ENCODE measurements around the gene SIGLEC15.

The SIGLEC15 gene

DNA sequence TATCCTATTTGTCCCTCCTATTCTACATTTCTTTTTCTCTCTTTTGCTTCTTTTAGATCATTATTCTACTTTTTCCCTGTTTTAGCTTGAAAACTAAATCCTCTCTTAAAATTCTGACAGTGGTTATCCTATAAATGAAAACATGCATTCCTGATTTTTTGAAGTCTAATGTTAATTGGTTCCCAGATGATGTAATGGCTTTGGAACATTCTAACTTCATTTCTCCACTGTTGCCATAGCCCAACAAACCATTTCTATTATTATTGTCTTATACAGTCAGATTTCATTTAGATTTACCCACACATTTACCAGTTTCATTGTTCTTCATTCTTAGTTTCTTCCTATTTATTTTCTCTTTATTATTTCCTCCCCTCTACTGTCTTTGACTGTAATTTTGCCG, 36.5 kb downstream of the SIGLEC15 start (continued):
- TF ChIP-seq, protein P1, sequence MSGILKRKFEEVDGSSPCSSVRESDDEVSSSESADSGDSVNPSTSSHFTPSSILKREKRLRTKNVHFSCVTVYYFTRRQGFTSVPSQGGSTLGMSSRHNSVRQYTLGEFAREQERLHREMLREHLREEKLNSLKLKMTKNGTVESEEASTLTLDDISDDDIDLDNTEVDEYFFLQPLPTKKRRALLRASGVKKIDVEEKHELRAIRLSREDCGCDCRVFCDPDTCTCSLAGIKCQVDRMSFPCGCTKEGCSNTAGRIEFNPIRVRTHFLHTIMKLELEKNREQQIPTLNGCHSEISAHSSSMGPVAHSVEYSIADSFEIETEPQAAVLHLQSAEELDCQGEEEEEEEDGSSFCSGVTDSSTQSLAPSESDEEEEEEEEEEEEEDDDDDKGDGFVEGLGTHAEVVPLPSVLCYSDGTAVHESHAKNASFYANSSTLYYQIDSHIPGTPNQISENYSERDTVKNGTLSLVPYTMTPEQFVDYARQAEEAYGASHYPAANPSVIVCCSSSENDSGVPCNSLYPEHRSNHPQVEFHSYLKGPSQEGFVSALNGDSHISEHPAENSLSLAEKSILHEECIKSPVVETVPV (CRISPR knock-in tag; IDR thresholded peaks at IDR 0.05): no peak
- TF ChIP-seq, protein P2, sequence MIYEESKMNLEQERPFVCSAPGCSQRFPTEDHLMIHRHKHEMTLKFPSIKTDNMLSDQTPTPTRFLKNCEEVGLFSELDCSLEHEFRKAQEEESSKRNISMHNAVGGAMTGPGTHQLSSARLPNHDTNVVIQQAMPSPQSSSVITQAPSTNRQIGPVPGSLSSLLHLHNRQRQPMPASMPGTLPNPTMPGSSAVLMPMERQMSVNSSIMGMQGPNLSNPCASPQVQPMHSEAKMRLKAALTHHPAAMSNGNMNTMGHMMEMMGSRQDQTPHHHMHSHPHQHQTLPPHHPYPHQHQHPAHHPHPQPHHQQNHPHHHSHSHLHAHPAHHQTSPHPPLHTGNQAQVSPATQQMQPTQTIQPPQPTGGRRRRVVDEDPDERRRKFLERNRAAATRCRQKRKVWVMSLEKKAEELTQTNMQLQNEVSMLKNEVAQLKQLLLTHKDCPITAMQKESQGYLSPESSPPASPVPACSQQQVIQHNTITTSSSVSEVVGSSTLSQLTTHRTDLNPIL (CRISPR knock-in tag; IDR thresholded peaks at IDR 0.05; ENCODE audit: low read depth): no peak

DNA sequence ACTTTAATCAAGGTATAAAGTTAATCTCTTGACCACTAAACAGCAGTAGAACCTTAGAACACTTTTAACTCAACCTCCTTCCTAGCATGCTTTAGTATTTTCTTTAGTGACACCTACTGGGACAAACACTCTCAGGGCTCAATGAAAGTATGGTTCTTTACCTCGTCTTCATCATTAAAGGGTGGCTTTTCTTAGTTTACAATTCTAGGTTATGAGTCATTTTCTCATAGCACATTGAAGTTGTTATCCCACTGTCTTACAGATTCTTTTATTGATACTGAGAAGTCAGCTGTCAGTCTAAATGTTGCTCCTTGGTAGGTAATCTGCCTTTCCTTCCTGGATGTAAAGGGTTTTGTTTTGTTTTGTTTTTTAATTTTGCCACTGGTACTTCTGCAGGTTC, 38.0 kb downstream of the SIGLEC15 start:
- TF ChIP-seq BACH2 (CRISPR knock-in tag; IDR thresholded peaks at IDR 0.05; ENCODE audit: borderline replicate concordance) (no peak), RARB (CRISPR knock-in tag; IDR thresholded peaks at IDR 0.05) (no peak), ZC3H10 (CRISPR knock-in tag; IDR thresholded peaks at IDR 0.05) (no peak), ZNF8 (CRISPR knock-in tag; IDR thresholded peaks at IDR 0.05) (no peak), ZNF565 (CRISPR knock-in tag; conservative IDR thresholded peaks at IDR 0.05; ENCODE audit: low read depth) (no peak), ESRRG (CRISPR knock-in tag; IDR thresholded peaks at IDR 0.05) (no peak), ISL1 (CRISPR knock-in tag; IDR thresholded peaks at IDR 0.05) (no peak), SNAI2 (CRISPR knock-in tag; IDR thresholded peaks at IDR 0.05) (no peak), ZNF70 (CRISPR knock-in tag; IDR thresholded peaks at IDR 0.05) (no peak), TCF4 (CRISPR knock-in tag; IDR thresholded peaks at IDR 0.05; ENCODE audit: borderline replicate concordance) (no peak), ARNTL (CRISPR knock-in tag; IDR thresholded peaks at IDR 0.05; ENCODE audit: borderline replicate concordance, low read depth) (no peak), CSDC2 (CRISPR knock-in tag; IDR thresholded peaks at IDR 0.05) (no peak)
- TF ChIP-seq, protein P3, sequence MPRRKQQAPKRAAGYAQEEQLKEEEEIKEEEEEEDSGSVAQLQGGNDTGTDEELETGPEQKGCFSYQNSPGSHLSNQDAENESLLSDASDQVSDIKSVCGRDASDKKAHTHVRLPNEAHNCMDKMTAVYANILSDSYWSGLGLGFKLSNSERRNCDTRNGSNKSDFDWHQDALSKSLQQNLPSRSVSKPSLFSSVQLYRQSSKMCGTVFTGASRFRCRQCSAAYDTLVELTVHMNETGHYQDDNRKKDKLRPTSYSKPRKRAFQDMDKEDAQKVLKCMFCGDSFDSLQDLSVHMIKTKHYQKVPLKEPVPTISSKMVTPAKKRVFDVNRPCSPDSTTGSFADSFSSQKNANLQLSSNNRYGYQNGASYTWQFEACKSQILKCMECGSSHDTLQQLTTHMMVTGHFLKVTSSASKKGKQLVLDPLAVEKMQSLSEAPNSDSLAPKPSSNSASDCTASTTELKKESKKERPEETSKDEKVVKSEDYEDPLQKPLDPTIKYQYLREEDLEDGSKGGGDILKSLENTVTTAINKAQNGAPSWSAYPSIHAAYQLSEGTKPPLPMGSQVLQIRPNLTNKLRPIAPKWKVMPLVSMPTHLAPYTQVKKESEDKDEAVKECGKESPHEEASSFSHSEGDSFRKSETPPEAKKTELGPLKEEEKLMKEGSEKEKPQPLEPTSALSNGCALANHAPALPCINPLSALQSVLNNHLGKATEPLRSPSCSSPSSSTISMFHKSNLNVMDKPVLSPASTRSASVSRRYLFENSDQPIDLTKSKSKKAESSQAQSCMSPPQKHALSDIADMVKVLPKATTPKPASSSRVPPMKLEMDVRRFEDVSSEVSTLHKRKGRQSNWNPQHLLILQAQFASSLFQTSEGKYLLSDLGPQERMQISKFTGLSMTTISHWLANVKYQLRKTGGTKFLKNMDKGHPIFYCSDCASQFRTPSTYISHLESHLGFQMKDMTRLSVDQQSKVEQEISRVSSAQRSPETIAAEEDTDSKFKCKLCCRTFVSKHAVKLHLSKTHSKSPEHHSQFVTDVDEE (CRISPR knock-in tag; IDR thresholded peaks at IDR 0.05): no peak
- TF ChIP-seq, protein P1 (CRISPR knock-in tag; IDR thresholded peaks at IDR 0.05): no peak
- TF ChIP-seq, protein P4, sequence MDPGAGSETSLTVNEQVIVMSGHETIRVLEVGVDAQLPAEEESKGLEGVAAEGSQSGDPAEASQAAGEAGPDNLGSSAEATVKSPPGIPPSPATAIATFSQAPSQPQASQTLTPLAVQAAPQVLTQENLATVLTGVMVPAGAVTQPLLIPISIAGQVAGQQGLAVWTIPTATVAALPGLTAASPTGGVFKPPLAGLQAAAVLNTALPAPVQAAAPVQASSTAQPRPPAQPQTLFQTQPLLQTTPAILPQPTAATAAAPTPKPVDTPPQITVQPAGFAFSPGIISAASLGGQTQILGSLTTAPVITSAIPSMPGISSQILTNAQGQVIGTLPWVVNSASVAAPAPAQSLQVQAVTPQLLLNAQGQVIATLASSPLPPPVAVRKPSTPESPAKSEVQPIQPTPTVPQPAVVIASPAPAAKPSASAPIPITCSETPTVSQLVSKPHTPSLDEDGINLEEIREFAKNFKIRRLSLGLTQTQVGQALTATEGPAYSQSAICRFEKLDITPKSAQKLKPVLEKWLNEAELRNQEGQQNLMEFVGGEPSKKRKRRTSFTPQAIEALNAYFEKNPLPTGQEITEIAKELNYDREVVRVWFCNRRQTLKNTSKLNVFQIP (CRISPR knock-in tag; IDR thresholded peaks at IDR 0.05; ENCODE audit: borderline replicate concordance, low read depth): no peak
- TF ChIP-seq, protein P5, sequence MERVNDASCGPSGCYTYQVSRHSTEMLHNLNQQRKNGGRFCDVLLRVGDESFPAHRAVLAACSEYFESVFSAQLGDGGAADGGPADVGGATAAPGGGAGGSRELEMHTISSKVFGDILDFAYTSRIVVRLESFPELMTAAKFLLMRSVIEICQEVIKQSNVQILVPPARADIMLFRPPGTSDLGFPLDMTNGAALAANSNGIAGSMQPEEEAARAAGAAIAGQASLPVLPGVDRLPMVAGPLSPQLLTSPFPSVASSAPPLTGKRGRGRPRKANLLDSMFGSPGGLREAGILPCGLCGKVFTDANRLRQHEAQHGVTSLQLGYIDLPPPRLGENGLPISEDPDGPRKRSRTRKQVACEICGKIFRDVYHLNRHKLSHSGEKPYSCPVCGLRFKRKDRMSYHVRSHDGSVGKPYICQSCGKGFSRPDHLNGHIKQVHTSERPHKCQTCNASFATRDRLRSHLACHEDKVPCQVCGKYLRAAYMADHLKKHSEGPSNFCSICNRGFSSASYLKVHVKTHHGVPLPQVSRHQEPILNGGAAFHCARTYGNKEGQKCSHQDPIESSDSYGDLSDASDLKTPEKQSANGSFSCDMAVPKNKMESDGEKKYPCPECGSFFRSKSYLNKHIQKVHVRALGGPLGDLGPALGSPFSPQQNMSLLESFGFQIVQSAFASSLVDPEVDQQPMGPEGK (CRISPR knock-in tag; IDR thresholded peaks at IDR 0.05; ENCODE audit: borderline replicate concordance): no peak
- no peak for ATAC-seq

DNA sequence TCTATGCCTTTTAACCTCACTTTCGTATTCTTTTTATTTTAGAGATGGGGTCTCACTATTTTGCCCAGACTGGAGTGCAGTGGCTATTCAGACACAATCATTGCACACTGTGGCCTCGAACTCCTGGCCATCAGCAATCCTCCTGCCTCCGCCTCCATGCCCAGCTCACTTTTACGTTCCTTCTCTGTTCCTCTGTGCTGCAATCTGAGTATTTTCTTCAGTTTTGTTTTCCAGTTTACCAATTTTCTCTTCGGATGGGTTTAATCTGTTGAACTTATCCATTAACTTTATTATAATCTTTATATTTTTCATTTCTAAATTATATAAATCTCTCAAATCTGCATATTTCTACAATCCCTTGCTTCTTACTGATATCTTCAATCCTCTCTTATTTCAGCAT, 38.6 kb downstream of the SIGLEC15 start:
- ATAC-seq: no peak
- TF ChIP-seq ZFP30 (CRISPR knock-in tag; IDR thresholded peaks at IDR 0.05) (peak; percentile 90), SNAI2 (CRISPR knock-in tag; IDR thresholded peaks at IDR 0.05) (no peak)

DNA sequence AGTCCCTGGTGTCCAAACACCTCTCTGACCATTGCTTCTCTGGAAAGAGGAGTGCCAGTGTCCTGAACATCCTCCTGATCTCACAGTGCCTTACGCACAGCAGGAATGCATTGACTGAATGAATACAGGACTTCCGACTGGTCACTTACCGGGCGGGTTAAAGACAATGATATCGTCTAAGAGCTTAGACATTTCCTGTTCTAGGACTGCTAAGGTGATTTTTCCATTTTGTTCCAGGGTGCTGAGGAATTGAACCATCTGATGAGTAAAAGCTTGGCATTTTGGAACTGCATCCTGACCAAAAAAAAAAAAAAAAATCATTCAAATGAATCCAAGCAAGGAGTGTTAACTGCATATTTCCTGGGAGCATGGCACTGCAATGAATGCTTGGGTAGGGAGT, 40.0 kb downstream of the SIGLEC15 start:
- ATAC-seq: no peak
- TF ChIP-seq, protein P1 (CRISPR knock-in tag; IDR thresholded peaks at IDR 0.05): no peak
